ENCODE results near the gene FEM1B. TPM values are rescaled to one million over a fixed set of nuclear protein-coding genes. Genes with fewer than 3 reads are reported as not detected.
A peak's percentile ranks its signal among the peaks of the same experiment; 100 is the strongest.

The FEM1B gene
- total RNA-seq, 1 donor from 2014 or later, result 73.5 TPM

- FAIRE-seq (no peak), DNase-seq (ENCODE audit: low read depth) (no peak)
- Histone ChIP-seq H3K27me3 (ENCODE audit: control insufficient read depth, insufficient read depth, low read length) (peaks cover 2% of the 10 kb centered on the region), H3K4me3 (ENCODE audit: low read depth, low read length) (no peak overlapping the region), H3K36me3 (ENCODE audit: control insufficient read depth, insufficient read depth, low read length) (no peaks in the 10 kb centered on the region)
- TF ChIP-seq CTCF (IDR thresholded peaks at IDR 0.05; ENCODE audit: insufficient read depth, low read length, severe bottlenecking), result no peak
Observed at GRCh38 chr15:68315035-68315434, 37.5 kb downstream of the FEM1B start.

GRCh38 chr15:68315495-68316031 is 38.0 kb downstream of the FEM1B start:
- no peak for TF ChIP-seq CTCF (IDR thresholded peaks at IDR 0.05; ENCODE audit: insufficient read depth, low read length, severe bottlenecking)
- H3K4me3 ChIP-seq (ENCODE audit: low read depth, low read length), result no peak overlapping the region
- H3K36me3 ChIP-seq (ENCODE audit: control insufficient read depth, insufficient read depth, low read length), result no peaks in the 10 kb centered on the region
- no peaks in the 10 kb centered on the region for H3K27me3 ChIP-seq (ENCODE audit: control insufficient read depth, insufficient read depth, low read length)
- FAIRE-seq (no peak), DNase-seq (ENCODE audit: low read depth) (no peak)

- DNase-seq (ENCODE audit: low read depth), result no peak
Observed at GRCh38 chr15:68316061-68316804, 38.7 kb downstream of the FEM1B start.

GRCh38 chr15:68317281-68318007 is 39.9 kb downstream of the FEM1B start:
- Histone ChIP-seq H3K27me3 (ENCODE audit: control insufficient read depth, insufficient read depth, low read length) (no peaks in the 10 kb centered on the region), H3K36me3 (ENCODE audit: control insufficient read depth, insufficient read depth, low read length) (no peaks in the 10 kb centered on the region), H3K4me3 (ENCODE audit: low read depth, low read length) (no peak overlapping the region)
- DNase-seq (ENCODE audit: low read depth), result no peak
- no peak for TF ChIP-seq CTCF (IDR thresholded peaks at IDR 0.05; ENCODE audit: insufficient read depth, low read length, severe bottlenecking)
- no peak for FAIRE-seq

More at GRCh38 chr15:68316061-68316804, 38.7 kb downstream of the FEM1B start:
- peak; percentile 44 for TF ChIP-seq CTCF (IDR thresholded peaks at IDR 0.05; ENCODE audit: insufficient read depth, low read length, severe bottlenecking)
- peak; percentile 7 for FAIRE-seq
- no peak overlapping the region for H3K4me3 ChIP-seq (ENCODE audit: low read depth, low read length)
- no peaks in the 10 kb centered on the region for H3K27me3 ChIP-seq (ENCODE audit: control insufficient read depth, insufficient read depth, low read length)
- no peaks in the 10 kb centered on the region for H3K36me3 ChIP-seq (ENCODE audit: control insufficient read depth, insufficient read depth, low read length)

GRCh38 chr15:68318008-68318835 is 40.7 kb downstream of the FEM1B start:
- FAIRE-seq (peak; percentile 36), DNase-seq (ENCODE audit: low read depth) (no peak)
- Histone ChIP-seq H3K36me3 (ENCODE audit: control insufficient read depth, insufficient read depth, low read length) (no peaks in the 10 kb centered on the region), H3K4me3 (ENCODE audit: low read depth, low read length) (no peak overlapping the region), H3K27me3 (ENCODE audit: control insufficient read depth, insufficient read depth, low read length) (no peaks in the 10 kb centered on the region)
- no peak for TF ChIP-seq CTCF (IDR thresholded peaks at IDR 0.05; ENCODE audit: insufficient read depth, low read length, severe bottlenecking)

Data from bronchial epithelial cell (primary cell).